22Rv1 (cell line): ENCODE results near the gene STIL.

Experiments
- H3K27ac ChIP-seq: fragments of 450-650 bp; 2 replicates; pipeline ENCODE4 v1.5.1; 2017
- ZFX ChIP-seq: fragments of 450-650 bp; IDR thresholded peaks from 2 replicates; pipeline ENCODE4 v1.6.1; 2017; ENCODE audit warnings: antibody characterized with exemption, borderline replicate concordance
- TF ChIP-seq, protein P1 (sequence below): fragments of 450-650 bp; IDR thresholded peaks from 2 replicates; pipeline ENCODE4 v1.5.1; 2017; ENCODE audit warnings: mild to moderate bottlenecking

Gene STIL

DNA sequence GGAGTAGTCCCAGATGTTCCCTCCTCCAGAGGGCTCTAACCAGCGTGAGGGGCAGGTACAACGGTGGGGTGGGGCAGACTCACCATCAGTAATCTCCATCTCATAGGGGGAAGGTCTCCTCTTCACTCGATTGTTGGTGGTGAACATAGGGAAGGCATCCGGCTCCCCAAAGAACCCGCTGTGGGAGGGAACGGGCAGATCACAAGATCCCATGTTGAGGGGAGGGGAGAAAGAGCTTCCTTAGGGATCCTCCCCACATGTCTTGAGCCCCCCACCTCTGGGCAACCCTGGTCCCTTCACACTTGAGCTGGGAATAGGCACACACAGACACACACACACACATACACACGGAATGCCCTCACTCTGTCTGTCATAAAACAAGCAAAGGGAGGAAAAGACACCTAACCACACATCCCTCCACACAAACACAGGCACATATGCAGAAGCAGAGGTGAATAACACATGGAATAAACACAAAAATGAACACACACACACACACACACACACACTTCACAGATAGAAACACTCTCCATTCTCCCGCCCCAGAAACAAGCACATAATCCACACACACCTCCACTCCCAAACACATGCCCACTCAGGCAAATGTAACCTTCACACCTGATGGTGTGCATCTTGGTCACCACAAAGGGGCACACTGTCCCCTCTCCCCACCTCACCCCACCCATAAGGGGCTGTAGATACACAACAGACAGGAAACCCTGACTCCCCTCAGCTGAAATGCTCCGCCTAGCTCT, 89.8 kb downstream of the STIL start:
- TF ChIP-seq, protein P1, sequence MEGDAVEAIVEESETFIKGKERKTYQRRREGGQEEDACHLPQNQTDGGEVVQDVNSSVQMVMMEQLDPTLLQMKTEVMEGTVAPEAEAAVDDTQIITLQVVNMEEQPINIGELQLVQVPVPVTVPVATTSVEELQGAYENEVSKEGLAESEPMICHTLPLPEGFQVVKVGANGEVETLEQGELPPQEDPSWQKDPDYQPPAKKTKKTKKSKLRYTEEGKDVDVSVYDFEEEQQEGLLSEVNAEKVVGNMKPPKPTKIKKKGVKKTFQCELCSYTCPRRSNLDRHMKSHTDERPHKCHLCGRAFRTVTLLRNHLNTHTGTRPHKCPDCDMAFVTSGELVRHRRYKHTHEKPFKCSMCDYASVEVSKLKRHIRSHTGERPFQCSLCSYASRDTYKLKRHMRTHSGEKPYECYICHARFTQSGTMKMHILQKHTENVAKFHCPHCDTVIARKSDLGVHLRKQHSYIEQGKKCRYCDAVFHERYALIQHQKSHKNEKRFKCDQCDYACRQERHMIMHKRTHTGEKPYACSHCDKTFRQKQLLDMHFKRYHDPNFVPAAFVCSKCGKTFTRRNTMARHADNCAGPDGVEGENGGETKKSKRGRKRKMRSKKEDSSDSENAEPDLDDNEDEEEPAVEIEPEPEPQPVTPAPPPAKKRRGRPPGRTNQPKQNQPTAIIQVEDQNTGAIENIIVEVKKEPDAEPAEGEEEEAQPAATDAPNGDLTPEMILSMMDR, result no peak
- TF ChIP-seq ZFX, result no peak
- no peak overlapping the region for H3K27ac ChIP-seq

DNA sequence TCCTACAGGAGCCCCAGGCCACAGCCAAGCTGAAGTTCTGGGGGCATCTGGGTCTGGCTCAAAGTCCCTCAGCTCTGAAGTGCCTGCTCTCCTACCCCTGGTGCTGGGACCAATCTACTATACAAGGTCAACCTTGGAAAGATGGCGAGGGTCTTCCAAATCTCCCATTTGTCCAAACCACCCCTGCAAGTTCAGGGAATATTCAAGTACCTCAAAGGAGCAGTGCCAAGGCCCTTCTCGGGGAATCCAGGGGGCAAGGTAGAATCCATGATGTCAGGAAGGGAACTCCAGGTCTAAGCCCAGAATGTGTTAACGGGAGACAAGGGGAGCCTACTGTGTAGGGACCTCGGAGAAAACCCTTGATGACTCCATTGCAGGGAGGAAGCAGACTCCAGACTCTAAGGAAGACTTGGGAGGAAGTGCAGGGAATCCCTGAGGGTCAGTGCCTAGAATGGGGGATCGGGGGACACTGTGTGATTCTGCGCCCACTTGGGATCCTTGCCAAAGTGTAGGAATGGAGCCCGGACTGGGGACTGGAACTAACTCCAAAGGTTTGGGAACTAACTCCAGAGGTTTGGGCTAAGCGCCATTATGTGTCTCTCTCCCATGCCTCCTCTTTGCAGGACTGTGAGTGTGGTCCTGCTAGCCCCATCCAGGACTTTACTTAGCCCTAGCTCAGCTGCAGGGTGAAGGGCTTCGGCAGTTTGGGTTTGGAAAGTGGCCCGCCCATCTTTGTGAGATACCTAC, 90.6 kb downstream of the STIL start:
- TF ChIP-seq ZFX, result no peak
- TF ChIP-seq, protein P1, result no peak
- H3K27ac ChIP-seq, result no peak overlapping the region

DNA sequence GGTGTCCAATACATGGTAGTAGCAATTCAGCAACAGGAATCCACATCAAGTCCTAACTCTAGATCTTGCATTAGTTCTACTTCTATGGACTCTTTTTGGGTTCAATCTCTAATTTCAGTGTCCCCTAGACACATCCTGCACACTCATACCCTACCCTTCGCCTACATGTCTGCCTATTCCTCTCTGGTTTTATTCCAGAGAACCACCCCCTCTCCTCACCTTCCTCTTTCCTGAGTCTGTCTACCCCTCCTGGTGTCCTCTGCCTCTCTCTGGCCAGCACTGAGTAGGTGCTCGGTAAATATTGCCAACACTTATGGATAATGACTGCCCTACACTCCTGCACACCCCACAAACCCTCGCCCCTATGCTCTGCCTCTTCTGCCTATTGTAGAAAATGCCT, 91.5 kb downstream of the STIL start:
- TF ChIP-seq, protein P1, result no peak
- no peak for TF ChIP-seq ZFX
- no peak overlapping the region for H3K27ac ChIP-seq

DNA sequence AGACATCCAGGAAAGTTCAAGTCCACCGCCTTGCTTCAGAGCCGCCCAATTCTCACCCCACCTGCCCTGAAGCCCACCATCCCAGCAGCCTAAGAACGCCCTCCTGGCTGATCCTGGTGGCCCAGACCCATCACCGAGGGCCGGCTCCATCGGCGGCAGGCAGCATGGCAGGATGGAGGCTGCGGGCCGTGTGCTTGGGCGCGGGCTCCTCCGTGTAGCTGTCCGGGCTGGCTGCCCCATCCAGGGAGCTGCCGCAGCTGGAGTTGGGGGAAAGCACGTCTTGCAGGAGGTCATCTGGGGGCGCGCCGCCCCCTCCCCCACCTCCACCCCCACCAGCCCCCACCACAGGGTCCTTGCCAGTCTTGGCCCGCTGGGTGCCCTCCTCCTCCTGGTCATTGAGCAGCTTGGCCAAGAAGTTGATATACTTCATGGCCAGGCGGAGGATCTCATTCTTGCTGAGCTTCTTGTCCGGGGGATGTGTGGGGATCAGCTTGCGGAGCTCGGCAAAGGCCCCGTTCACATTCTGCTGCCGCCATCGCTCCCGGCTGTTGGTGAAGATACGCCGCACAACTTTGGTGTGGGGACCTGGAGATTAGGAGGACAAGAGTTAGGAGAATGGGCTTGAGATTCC, 94.2 kb downstream of the STIL start:
- H3K27ac ChIP-seq, result no peak overlapping the region
- TF ChIP-seq, protein P1, result no peak
- TF ChIP-seq ZFX, result no peak

DNA sequence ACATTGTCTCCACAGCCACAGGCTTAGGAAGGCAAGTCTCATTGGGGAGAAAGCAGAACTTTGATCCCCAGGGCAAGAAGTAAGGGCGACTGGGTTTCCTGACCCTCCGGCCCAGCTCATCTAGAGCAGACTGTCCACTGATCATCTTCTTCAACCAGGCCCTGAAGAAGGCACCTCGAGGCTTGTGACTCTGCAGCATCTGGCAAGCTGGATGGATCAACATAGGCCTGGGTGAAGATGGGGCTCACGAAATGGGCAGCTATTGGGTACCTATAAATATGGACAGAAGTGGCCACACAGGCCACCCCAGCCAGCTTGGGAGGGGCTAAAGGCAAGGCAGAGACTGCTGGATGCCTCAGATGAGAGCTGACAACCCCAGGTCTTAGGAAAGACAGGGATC, 94.9 kb downstream of the STIL start:
- H3K27ac ChIP-seq, result no peak overlapping the region
- TF ChIP-seq, protein P1, result no peak
- no peak for TF ChIP-seq ZFX

DNA sequence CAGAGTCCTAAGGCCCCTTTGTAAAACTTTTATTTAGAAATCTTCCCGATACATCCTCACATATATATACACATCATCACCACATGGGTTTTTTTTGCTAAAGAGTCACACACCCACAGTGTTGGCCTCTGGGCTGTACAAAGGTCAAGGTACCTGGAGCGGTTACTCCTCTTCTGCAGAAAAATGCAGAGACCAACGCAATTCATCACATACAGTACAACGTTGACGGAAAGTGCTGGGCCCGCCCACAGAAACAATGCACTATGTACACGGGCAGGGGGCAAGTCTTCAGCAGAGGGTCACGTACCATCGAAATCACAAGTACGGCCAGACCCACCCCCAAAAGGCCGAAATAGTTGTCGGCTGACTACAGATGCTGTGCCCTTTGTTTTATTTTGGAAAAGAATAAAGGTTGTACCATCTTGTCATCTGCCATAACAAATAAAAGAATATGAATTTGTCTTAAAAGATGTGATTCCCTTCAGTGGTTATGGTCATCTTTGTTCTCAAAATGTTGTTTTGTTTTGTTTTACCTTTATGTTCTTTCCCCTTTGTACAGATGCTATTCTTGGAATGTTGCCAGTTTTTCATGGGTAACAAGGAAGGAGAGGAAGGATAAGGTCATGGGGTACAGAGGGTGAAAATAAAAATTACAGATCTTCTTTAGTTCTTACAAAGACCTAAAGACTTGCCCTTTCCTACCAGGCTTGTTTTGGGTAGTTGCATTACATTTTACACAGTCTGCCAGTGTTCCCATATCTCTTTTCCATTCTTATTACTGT, 97.5 kb downstream of the STIL start:
- no peak overlapping the region for H3K27ac ChIP-seq
- TF ChIP-seq ZFX, result no peak
- TF ChIP-seq, protein P1, result no peak
